K562 treated with DMSO at 1 percent for 48 hours (cell line): ENCODE data around the gene EXD2. TPM values are rescaled to one million over a fixed set of nuclear protein-coding genes. Genes with fewer than 3 reads are reported as not detected.

Experiments used
- total RNA-seq: library from RNA; unstranded; fragments of 300-600 nt; gene quantifications from 2 replicates; pipeline ENCODE4 v1.2.3, GENCODE V29; 2022; ENCODE audit warnings: low replicate concordance; ENCODE audit errors: extremely low read depth

The EXD2 gene, protein sequence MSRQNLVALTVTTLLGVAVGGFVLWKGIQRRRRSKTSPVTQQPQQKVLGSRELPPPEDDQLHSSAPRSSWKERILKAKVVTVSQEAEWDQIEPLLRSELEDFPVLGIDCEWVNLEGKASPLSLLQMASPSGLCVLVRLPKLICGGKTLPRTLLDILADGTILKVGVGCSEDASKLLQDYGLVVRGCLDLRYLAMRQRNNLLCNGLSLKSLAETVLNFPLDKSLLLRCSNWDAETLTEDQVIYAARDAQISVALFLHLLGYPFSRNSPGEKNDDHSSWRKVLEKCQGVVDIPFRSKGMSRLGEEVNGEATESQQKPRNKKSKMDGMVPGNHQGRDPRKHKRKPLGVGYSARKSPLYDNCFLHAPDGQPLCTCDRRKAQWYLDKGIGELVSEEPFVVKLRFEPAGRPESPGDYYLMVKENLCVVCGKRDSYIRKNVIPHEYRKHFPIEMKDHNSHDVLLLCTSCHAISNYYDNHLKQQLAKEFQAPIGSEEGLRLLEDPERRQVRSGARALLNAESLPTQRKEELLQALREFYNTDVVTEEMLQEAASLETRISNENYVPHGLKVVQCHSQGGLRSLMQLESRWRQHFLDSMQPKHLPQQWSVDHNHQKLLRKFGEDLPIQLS
- total RNA-seq, result not detected in 2 replicates

DNA sequence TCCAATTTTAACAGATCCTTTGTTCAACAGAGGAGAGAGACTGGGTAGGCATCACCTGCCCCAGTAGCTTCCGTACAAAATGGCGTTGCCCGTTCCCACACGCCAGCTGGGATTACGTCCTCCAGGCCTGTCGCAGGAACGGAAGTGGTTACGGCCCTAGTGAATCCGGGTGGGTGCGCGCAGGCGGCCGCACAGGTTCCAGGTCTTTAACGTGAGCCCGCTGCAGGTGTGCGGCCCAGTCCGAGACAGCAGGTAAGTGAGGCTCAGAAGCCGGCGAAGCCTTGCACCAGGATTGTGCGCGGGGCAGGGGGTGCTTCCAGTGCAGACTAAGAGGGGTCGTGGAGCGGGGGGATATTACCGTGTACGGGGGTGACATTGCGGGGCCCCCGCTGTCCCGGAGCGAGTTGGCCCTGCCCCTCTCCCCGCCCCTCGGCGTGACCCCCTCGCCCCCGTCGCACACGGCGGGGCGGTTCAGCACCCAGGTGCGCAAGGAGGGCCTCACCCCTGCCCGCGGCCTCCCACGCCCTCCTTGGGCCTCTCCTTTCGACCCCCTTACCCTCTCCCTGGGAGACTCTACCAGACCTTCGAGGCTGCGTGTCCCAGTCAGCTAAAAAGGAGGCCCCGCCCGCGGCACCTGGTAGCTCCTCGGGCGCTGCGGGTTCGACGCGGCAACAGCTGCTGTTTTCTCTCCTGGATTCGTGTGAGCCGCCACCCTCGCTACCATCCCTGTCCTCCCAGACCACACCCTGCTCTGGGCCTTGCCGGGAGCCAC, at the start of gene EXD2:
EXD2 (plus strand) TSS at position 159 of the 772 bp plus-strand sequence. CDS start 17,973 bp downstream, outside the sequence.

DNA sequence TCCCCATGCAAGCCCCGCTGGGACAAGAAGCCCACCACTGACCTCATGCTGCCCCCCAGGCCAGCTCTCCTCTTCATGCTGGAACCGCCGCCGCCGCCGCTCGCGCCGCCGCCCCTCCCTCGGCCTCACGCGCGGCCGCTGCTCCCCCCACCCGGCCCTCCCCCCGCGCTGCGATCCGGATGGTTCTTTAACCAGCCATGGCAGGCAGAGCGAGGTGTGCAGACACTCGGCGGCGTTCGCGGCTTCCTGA, 38.5 kb upstream of the EXD2 start, which contains the start of gene DCAF5:
DCAF5 (minus strand) TSS at position 218 of the 250 bp plus-strand sequence; CDS start at position 77, 141 bp downstream.

DNA sequence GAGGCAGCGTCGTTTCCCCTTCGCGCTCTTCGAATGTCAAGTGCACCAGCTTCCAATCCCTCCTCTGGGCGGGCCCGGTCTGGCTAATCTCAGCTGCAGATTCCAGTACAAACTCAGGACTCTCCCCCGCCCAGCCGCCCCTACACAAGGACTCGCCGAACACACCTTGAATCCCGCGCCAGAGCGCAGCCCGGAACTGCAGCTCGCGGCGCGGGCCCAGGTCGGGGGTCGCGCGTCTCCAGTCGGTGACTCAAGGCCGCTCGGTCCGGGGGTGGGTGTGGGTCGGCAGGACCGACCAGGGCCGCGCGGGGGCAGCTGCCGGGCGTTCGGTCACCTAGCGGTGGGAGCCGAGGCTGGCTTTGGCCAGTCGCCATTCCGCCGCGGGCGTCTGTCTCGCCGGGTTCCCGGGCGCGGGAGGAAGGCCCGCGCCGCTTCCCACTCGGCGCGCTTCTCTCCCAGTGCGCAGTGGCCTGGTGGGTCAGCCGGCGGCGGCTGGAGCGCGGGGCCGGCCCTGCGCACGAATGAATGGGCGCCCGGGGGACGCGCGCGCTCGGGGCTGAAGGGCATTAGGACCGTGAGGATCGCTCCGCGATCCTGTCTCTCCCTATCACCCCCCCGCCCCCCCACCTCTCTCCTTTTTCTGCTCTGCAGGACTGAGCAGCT, 68.4 kb downstream of the EXD2 start, which contains the start of gene GALNT16:
GALNT16 (plus strand) TSS at position 632 of the 663 bp plus-strand sequence. CDS start 133 bp downstream, outside the sequence.

Other genes starting within 250 kb of the EXD2 start
- 807 TPM in 1 of 2 replicates, not detected in the other for gene ACTN1, start 212.2 kb upstream of the EXD2 start, total RNA-seq
- gene DCAF5, start 38.4 kb upstream of the EXD2 start, total RNA-seq, result not detected in 2 replicates
- not detected in 2 replicates for gene GALNT16, start 68.7 kb downstream of the EXD2 start, total RNA-seq
- gene ERH, start 206.8 kb downstream of the EXD2 start, total RNA-seq, result not detected in 2 replicates
- not detected in 2 replicates for gene SLC39A9, start 207.2 kb downstream of the EXD2 start, total RNA-seq